ENCODE measurements around the gene TNFRSF1A.

- no peak for TF ChIP-seq TAF1 (IDR thresholded peaks at IDR 0.05; ENCODE audit: low read depth)
- TF ChIP-seq, protein P1, sequence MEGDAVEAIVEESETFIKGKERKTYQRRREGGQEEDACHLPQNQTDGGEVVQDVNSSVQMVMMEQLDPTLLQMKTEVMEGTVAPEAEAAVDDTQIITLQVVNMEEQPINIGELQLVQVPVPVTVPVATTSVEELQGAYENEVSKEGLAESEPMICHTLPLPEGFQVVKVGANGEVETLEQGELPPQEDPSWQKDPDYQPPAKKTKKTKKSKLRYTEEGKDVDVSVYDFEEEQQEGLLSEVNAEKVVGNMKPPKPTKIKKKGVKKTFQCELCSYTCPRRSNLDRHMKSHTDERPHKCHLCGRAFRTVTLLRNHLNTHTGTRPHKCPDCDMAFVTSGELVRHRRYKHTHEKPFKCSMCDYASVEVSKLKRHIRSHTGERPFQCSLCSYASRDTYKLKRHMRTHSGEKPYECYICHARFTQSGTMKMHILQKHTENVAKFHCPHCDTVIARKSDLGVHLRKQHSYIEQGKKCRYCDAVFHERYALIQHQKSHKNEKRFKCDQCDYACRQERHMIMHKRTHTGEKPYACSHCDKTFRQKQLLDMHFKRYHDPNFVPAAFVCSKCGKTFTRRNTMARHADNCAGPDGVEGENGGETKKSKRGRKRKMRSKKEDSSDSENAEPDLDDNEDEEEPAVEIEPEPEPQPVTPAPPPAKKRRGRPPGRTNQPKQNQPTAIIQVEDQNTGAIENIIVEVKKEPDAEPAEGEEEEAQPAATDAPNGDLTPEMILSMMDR (IDR thresholded peaks at IDR 0.05; ENCODE audit: poor library complexity, severe bottlenecking) = no peak
- TF ChIP-seq EP300 (conservative IDR thresholded peaks at IDR 0.05; ENCODE audit: poor library complexity, severe bottlenecking) = no peak
Observed at GRCh38 chr12:6315704-6316597, 25.9 kb downstream of the TNFRSF1A start.
